Purkinje cell (primary cell): ENCODE results near the gene CLDN2. TPM values are rescaled to one million over a fixed set of nuclear protein-coding genes. Genes with fewer than 3 reads are reported as not detected.

Experiments used
- polyA plus RNA-seq: library from polyadenylated mRNA; unstranded; fragments of >200 nt; fragmentation: Nextera tagmentation; gene quantifications from 2 replicates; pipeline ENCODE4 v1.2.1, GENCODE V29; 2014

Gene CLDN2, protein sequence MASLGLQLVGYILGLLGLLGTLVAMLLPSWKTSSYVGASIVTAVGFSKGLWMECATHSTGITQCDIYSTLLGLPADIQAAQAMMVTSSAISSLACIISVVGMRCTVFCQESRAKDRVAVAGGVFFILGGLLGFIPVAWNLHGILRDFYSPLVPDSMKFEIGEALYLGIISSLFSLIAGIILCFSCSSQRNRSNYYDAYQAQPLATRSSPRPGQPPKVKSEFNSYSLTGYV
- not detected in 2 replicates for polyA plus RNA-seq

DNA sequence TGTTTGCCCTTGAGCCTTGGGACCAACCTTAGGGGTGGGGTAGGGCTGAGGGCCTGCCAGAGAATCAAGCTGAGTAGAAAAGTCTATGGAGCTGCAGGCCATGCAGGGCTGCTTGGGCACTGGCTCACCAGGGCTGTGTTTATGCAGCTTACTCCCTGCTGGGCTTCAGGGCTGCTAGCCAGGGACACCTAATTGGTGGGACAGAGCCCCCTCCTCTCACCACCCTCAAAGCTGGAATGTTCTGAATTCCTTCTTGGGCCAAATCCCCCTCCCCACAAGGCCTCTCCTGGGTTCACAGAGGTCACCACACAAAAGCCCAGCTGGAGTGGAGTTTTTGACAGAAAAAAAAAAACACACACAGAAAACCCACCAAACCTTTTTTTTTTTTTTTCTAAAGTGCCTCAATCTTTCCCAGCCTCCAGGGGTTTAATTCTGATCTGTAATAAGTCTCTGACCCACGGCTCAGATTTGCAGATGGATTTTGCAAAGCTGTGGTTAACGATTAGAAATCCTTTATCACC, at the start of gene CLDN2:
TSS of gene CLDN2 (plus strand) at position 471 of the 521 bp plus-strand sequence. CDS start 7,827 bp downstream, outside the sequence.

DNA sequence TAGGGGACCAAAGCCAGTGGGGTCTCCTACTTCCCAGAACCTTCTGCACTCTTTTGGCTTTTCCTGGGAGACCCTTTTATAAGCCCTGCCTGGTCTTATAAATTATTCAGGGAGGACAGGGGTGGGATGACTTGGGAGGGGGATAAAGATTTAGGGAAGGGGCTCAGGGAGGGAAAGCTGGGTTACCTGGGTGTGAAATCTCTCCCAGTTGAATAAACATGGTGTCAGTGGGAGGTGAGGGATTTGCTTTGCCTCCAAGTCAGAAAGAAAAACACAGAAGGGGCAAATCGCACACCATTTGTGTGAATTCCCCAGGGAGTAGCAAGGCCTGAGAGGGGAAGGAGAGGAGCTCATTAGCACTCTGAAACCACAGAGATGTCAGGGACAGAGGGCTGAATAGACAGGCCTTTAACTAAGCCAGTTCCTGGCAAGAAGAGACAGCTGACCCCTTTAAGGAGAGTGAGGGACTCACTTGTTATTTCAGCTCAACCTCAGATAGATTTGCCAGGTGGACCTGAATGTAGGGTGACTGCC, 16.8 kb upstream of the CLDN2 start, which contains the start of gene RIPPLY1:
TSS of gene RIPPLY1 (minus strand) at position 51 of the 534 bp plus-strand sequence. CDS start 54 bp downstream, outside the sequence.

Other genes with a start within 250 kb of the CLDN2 start
- gene RNF128, start 193.7 kb upstream of the CLDN2 start, polyA plus RNA-seq, result 9.4 and 13.6 TPM in 2 replicates
- gene TBC1D8B, start 117.7 kb upstream of the CLDN2 start, polyA plus RNA-seq, result 1.2 and 5.6 TPM in 2 replicates
- not detected in 2 replicates for gene RIPPLY1, start 17.1 kb upstream of the CLDN2 start, polyA plus RNA-seq
- gene MORC4, start 79.8 kb downstream of the CLDN2 start, polyA plus RNA-seq, result 0.63 and 1.3 TPM in 2 replicates
- gene RBM41, start 198.4 kb downstream of the CLDN2 start, polyA plus RNA-seq, result 15.4 and 27.7 TPM in 2 replicates